Measurements from ENCODE around the gene CD247. TPM values are rescaled to one million over a fixed set of nuclear protein-coding genes. Genes with fewer than 3 reads are reported as not detected.

The CD247 gene
- total and polyA plus RNA-seq, 2 of the 4 experiments (the other 2 are of a cell fraction): not detected

DNA sequence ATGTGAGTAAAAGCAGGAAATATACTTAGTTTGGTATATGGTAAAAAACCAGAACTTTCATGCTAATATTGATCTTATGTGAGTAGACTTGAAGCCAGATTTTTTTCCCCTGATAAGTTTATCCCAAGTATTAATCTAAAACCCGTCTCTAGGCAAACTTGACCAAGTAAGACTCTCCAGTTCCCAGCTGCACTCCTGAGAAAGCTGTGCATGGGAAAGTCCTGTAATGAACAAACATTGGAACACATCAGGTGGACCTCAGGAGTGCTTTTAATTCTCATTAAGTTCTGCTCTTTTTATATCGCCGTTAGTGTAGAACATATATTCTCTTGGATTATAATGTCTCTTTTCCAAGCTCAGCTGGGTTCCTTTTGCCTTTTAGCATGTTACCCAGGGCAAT is 105.0 kb downstream of the CD247 start:
- no peaks in the 10 kb centered on the region for H3K27me3 ChIP-seq (ENCODE audit: control insufficient read depth, insufficient read depth, low read length)
- POLR2A ChIA-PET (ENCODE audit: unreplicated experiment): no interaction called here
- no peak overlapping the region for H3K56ac ChIP-seq (ENCODE audit: extremely low read depth, insufficient read depth, low read length)
- no peak for DNase-seq
- peaks cover 13% of the 10 kb centered on the region for H3K36me3 ChIP-seq (ENCODE audit: control insufficient read depth, insufficient read depth, low read length)
- no peak overlapping the region for H3K18ac ChIP-seq (ENCODE audit: low read depth, low read length)
- dilution Hi-C loops (cut with HindIII; ENCODE audit: low sequenced_read_pairs, unreplicated experiment): no loop called here
- no peaks in the 10 kb centered on the region for H3K4me1 ChIP-seq (ENCODE audit: control insufficient read depth, insufficient read depth, low read length)
- WGBS, 2 experiments (ENCODE audit: extremely low coverage in 2 of 2, insufficient read length in 1 of 2): 100% methylated on average over 1 of the region's 3 CpGs; no CpG with 5 or more reads in 1 of the 2 experiments
- H3K4me2 ChIP-seq (ENCODE audit: low read depth, low read length): no peak overlapping the region
- no TSS peak for BruUV-seq (replicated peaks)
- no peak overlapping the region for H3K4me3 ChIP-seq (ENCODE audit: insufficient read depth, low read depth, low read length)
- no peaks in the 10 kb centered on the region for H3K9me1 ChIP-seq (ENCODE audit: insufficient read depth, low read length)
- H4K8ac ChIP-seq (ENCODE audit: low read depth in 2 of 2, low read length in 2 of 2): no peak overlapping the region
- no peak overlapping the region for H2BK20ac ChIP-seq (ENCODE audit: low read depth, low read length)
- no peak overlapping the region for H3K4ac ChIP-seq (ENCODE audit: low read depth, low read length)
- H4K20me1 ChIP-seq (ENCODE audit: insufficient read depth, low read length): no peaks in the 10 kb centered on the region
- TF ChIP-seq RCOR1 (IDR thresholded peaks at IDR 0.05; ENCODE audit: insufficient replicate concordance, low read length) (no peak), BHLHE40 (IDR thresholded peaks at IDR 0.05; ENCODE audit: low read depth, low read length) (no peak), RFX5 (IDR thresholded peaks at IDR 0.05; ENCODE audit: low read depth, low read length) (no peak), CEBPB (IDR thresholded peaks at IDR 0.05; ENCODE audit: low read depth, low read length) (no peak)
- TF ChIP-seq, protein P1, sequence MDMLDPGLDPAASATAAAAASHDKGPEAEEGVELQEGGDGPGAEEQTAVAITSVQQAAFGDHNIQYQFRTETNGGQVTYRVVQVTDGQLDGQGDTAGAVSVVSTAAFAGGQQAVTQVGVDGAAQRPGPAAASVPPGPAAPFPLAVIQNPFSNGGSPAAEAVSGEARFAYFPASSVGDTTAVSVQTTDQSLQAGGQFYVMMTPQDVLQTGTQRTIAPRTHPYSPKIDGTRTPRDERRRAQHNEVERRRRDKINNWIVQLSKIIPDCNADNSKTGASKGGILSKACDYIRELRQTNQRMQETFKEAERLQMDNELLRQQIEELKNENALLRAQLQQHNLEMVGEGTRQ (IDR thresholded peaks at IDR 0.05; ENCODE audit: low read depth, low read length): no peak
- no peak overlapping the region for H4K91ac ChIP-seq (ENCODE audit: insufficient read depth, low read depth, low read length)
- H3K27ac ChIP-seq (ENCODE audit: insufficient read depth, low read length): no peak overlapping the region
- H4K5ac ChIP-seq (ENCODE audit: low read depth, low read length): no peak overlapping the region
- intact Hi-C loops (cut with micrococcal nuclease): no loop called here
- no peaks in the 10 kb centered on the region for H3K9me3 ChIP-seq (ENCODE audit: control insufficient read depth, insufficient read depth, low read length)
- H3K9ac ChIP-seq (ENCODE audit: low read depth, low read length): no peak overlapping the region
- ATAC-seq (ENCODE audit: low read depth): no peak
- H2BK5ac ChIP-seq (ENCODE audit: low read depth, low read length, poor library complexity, severe bottlenecking): no peak overlapping the region
- CTCF ChIA-PET: no interaction called here
- in situ Hi-C loops (cut with MboI; ENCODE audit: low sequenced_read_pairs): no loop called here
- no peaks in the 10 kb centered on the region for H3K79me1 ChIP-seq (ENCODE audit: low read depth in 1 of 2, low read length in 2 of 2)
- H3K14ac ChIP-seq (replicated peaks; ENCODE audit: low read depth, low read length): no peak overlapping the region
- no peak overlapping the region for H3K23ac ChIP-seq (ENCODE audit: low read depth, low read length)
- no peak overlapping the region for H2AFZ ChIP-seq (replicated peaks; ENCODE audit: low read length, poor library complexity)
- no peak overlapping the region for H2BK15ac ChIP-seq (ENCODE audit: low read depth, low read length)
- no peak overlapping the region for H2BK120ac ChIP-seq (ENCODE audit: low read depth, low read length)
- H2AK9ac ChIP-seq (replicated peaks; ENCODE audit: low read depth, low read length, poor library complexity): no peak overlapping the region
- no peak overlapping the region for H2AK5ac ChIP-seq (ENCODE audit: low read depth, low read length)
